NCI-H524 (cell line): ENCODE results near the gene ACSF3.

Experiments used
- DNase-seq, 2 experiments: peaks; one replicate each; lab custom pipeline; 2025; lab: John Stamatoyannopoulos, UW

The ACSF3 gene

GRCh38 chr16:89201439-89202377 lies 108.1 kb downstream of the ACSF3 start:
- DNase-seq, result peak; percentile 66 to 78

GRCh38 chr16:89202422-89203215 lies 109.0 kb downstream of the ACSF3 start:
- DNase-seq, result no peak
